Measurements from ENCODE around the gene NKD2.

- TF ChIP-seq CTCF (IDR thresholded peaks at IDR 0.05) (no peak), POLR2A (IDR thresholded peaks at IDR 0.05) (no peak)
Measured at GRCh38 chr5:1060535-1060981, 52.0 kb downstream of the NKD2 start.
